Transverse colon (tissue), 4 donors: ENCODE data around the gene PNPO.

Source experiments
- CTCF ChIP-seq, 5 experiments: fragments of 200-600 bp in 3 of 5; fragments of 450-650 bp in 2 of 5; sonication (generic) in 3 of 5; IDR thresholded peaks; 1 replicate in 2 of 5; 2 replicates in 3 of 5; pipeline ENCODE4 v1.5.1; 2016 to 2017; ENCODE audit warnings: antibody characterized with exemption in 5 of 5, inconsistent platforms in 3 of 5, mild to moderate bottlenecking in 2 of 5, moderate library complexity in 1 of 5
- EP300 ChIP-seq: sonication (generic); formaldehyde crosslinking; IDR thresholded peaks from one replicate; pipeline ENCODE4 v1.6.1; 2017; ENCODE audit warnings: antibody characterized with exemption, low read depth
- POLR2A ChIP-seq: fragments of 450-650 bp; IDR thresholded peaks from one replicate; pipeline ENCODE4 v1.6.1; 2016; ENCODE audit warnings: antibody characterized with exemption, mild to moderate bottlenecking, moderate library complexity
- POLR2AphosphoS5 ChIP-seq, 3 donors: sonication (generic); formaldehyde crosslinking; IDR thresholded peaks; one replicate each; pipeline ENCODE4 v1.6.1; 2016; ENCODE audit warnings: antibody characterized with exemption in 3 of 3

- TF ChIP-seq CTCF (IDR thresholded peaks at IDR 0.05) (peak in 1 of 5 experiments; percentile 10), POLR2A (peak; percentile 97), POLR2AphosphoS5 (IDR thresholded peaks at IDR 0.05) (peak; percentile 93 to 99 (median 98)), EP300 (no peak)
Observed at GRCh38 chr17:47895347-47895855, 46.0 kb upstream of the PNPO start.
